Astrocyte (in vitro differentiated cells and primary cell): ENCODE data around the gene CENATAC.

Source experiments
- EZH2 ChIP-seq: IDR thresholded peaks from 2 replicates; pipeline ENCODE4 v1.6.1; 2012; ENCODE audit warnings: mild to moderate bottlenecking, low read length, inconsistent platforms; ENCODE audit not compliant: insufficient read depth
- TF ChIP-seq, protein P1 (sequence below): IDR thresholded peaks from 2 replicates; pipeline ENCODE4 v1.5.1; 2011; ENCODE audit warnings: low read depth, mild to moderate bottlenecking, inconsistent platforms, low read length, moderate library complexity; ENCODE audit not compliant: insufficient read depth

GRCh38 chr11:118997627-118998387, at the start of gene CENATAC:
- TF ChIP-seq, protein P1, sequence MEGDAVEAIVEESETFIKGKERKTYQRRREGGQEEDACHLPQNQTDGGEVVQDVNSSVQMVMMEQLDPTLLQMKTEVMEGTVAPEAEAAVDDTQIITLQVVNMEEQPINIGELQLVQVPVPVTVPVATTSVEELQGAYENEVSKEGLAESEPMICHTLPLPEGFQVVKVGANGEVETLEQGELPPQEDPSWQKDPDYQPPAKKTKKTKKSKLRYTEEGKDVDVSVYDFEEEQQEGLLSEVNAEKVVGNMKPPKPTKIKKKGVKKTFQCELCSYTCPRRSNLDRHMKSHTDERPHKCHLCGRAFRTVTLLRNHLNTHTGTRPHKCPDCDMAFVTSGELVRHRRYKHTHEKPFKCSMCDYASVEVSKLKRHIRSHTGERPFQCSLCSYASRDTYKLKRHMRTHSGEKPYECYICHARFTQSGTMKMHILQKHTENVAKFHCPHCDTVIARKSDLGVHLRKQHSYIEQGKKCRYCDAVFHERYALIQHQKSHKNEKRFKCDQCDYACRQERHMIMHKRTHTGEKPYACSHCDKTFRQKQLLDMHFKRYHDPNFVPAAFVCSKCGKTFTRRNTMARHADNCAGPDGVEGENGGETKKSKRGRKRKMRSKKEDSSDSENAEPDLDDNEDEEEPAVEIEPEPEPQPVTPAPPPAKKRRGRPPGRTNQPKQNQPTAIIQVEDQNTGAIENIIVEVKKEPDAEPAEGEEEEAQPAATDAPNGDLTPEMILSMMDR = no peak
- no peak for TF ChIP-seq EZH2
